Astrocyte (in vitro differentiated cells and primary cell): ENCODE results near the gene IL20RA. TPM values are rescaled to one million over a fixed set of nuclear protein-coding genes. Genes with fewer than 3 reads are reported as not detected.

Experiments used
- DNase-seq: peaks from one replicate; pipeline ENCODE4 v3.0.0-alpha.2; 2010; ENCODE audit warnings: low read depth
- FAIRE-seq: peaks from 2 replicates; lab custom pipeline; 2011; peaks lifted over from hg19 to GRCh38; lab: Jason Lieb, UNC
- H2AFZ ChIP-seq: 2 replicates; pipeline ENCODE4 v1.6.0; 2012; ENCODE audit warnings: low read depth, low read length, inconsistent platforms
- H3K27ac ChIP-seq: 2 replicates; pipeline ENCODE4 v1.5.1; 2011; ENCODE audit warnings: low read depth, low read length, inconsistent platforms
- H3K27me3 ChIP-seq: 2 replicates; pipeline ENCODE4 v1.6.0; 2011; ENCODE audit warnings: low read length, inconsistent platforms; ENCODE audit not compliant: insufficient read depth
- H3K36me3 ChIP-seq: 2 replicates; pipeline ENCODE4 v1.5.1; 2011; ENCODE audit warnings: low read length, inconsistent platforms; ENCODE audit not compliant: insufficient read depth
- H3K4me1 ChIP-seq: 2 replicates; pipeline ENCODE4 v1.5.1; 2011; ENCODE audit warnings: low read length, inconsistent platforms; ENCODE audit not compliant: insufficient read depth
- H3K4me2 ChIP-seq: 2 replicates; pipeline ENCODE4 v1.6.0; 2012; ENCODE audit warnings: low read length, inconsistent platforms
- H3K4me3 ChIP-seq: 2 replicates; pipeline ENCODE4 v1.5.1; 2011; ENCODE audit warnings: low read depth, mild to moderate bottlenecking, low read length, inconsistent platforms; ENCODE audit not compliant: insufficient read depth
- H3K79me2 ChIP-seq: 2 replicates; pipeline ENCODE4 v1.6.0; 2012; ENCODE audit warnings: mild to moderate bottlenecking, low read length, inconsistent platforms; ENCODE audit not compliant: insufficient read depth
- H3K9ac ChIP-seq: 2 replicates; pipeline ENCODE4 v1.6.0; 2012; ENCODE audit warnings: mild to moderate bottlenecking, low read length, inconsistent platforms
- H3K9me3 ChIP-seq: 2 replicates; pipeline ENCODE4 v1.5.1; 2012; ENCODE audit warnings: low read depth, mild to moderate bottlenecking, low read length, inconsistent platforms; ENCODE audit not compliant: insufficient read depth
- H4K20me1 ChIP-seq: 2 replicates; pipeline ENCODE4 v1.6.0; 2012; ENCODE audit warnings: low read length, inconsistent platforms; ENCODE audit not compliant: insufficient read depth
- H3K27ac Mint-ChIP-seq: one replicate; pipeline ENCODE4 v1.8.0; 2021; ENCODE audit warnings: mild to moderate bottlenecking, mixed read lengths; ENCODE audit not compliant: unreplicated experiment
- H3K27me3 Mint-ChIP-seq: one replicate; pipeline ENCODE4 v1.8.0; 2021; ENCODE audit warnings: low read depth, mixed read lengths; ENCODE audit not compliant: unreplicated experiment
- H3K36me3 Mint-ChIP-seq: one replicate; pipeline ENCODE4 v1.8.0; 2021; ENCODE audit warnings: low read depth, mixed read lengths; ENCODE audit not compliant: unreplicated experiment
- H3K4me1 Mint-ChIP-seq: one replicate; pipeline ENCODE4 v1.8.0; 2021; ENCODE audit warnings: low read depth, mixed read lengths; ENCODE audit not compliant: unreplicated experiment
- H3K4me3 Mint-ChIP-seq: one replicate; pipeline ENCODE4 v1.8.0; 2021; ENCODE audit warnings: mild to moderate bottlenecking, moderate library complexity, mixed read lengths; ENCODE audit not compliant: unreplicated experiment
- H3K9me3 Mint-ChIP-seq: one replicate; pipeline ENCODE4 v1.8.0; 2021; ENCODE audit warnings: mild to moderate bottlenecking, mixed read lengths; ENCODE audit not compliant: unreplicated experiment
- CTCF ChIP-seq: IDR thresholded peaks from 2 replicates; pipeline ENCODE4 v1.5.1; 2011; ENCODE audit warnings: low read depth, mild to moderate bottlenecking, inconsistent platforms, low read length, moderate library complexity; ENCODE audit not compliant: insufficient read depth
- EZH2 ChIP-seq: IDR thresholded peaks from 2 replicates; pipeline ENCODE4 v1.6.1; 2012; ENCODE audit warnings: mild to moderate bottlenecking, low read length, inconsistent platforms; ENCODE audit not compliant: insufficient read depth
- total RNA-seq: library from RNA; stranded (reverse); gene quantifications from 2 replicates; pipeline ENCODE4 v1.2.1, GENCODE V29; 2021

The IL20RA gene
- total RNA-seq, 1 donor from 2014 or later, result 0.07 TPM

- Histone ChIP-seq H3K27ac (no peak overlapping the region), H4K20me1 (no peaks in the 10 kb centered on the region), H3K4me1 (no peaks in the 10 kb centered on the region), H3K9me3 (no peaks in the 10 kb centered on the region), H3K36me3 (no peaks in the 10 kb centered on the region), H3K4me2 (peak overlapping the region; percentile 87), H2AFZ (peak overlapping the region; percentile 74), H3K79me2 (no peaks in the 10 kb centered on the region), H3K9ac (peak overlapping the region; percentile 65), H3K4me3 (peak overlapping the region; percentile 64), H3K27me3 (peaks cover 15% of the 10 kb centered on the region)
- DNase-seq, result peak; percentile 37
- Mint-ChIP-seq H3K9me3 (peaks cover 13% of the 10 kb centered on the region), H3K4me1 (no peaks in the 10 kb centered on the region), H3K27ac (no peak overlapping the region), H3K27me3 (peaks cover 46% of the 10 kb centered on the region), H3K4me3 (peak overlapping the region; percentile 83), H3K36me3 (no peaks in the 10 kb centered on the region)
- FAIRE-seq, result no peak
- TF ChIP-seq CTCF, result no peak
- TF ChIP-seq EZH2, result no peak
These were observed 927 bp downstream of the IL20RA start for GRCh38 chr6:137043710-137044365.

GRCh38 chr6:137040393-137040792 is 4.4 kb downstream of the IL20RA start:
- TF ChIP-seq EZH2 (no peak), CTCF (peak; percentile 3)
- no peaks in the 10 kb centered on the region for H3K4me1 ChIP-seq
- no peak overlapping the region for H3K4me3 ChIP-seq
- H3K9ac ChIP-seq, result no peak overlapping the region
- H2AFZ ChIP-seq, result no peak overlapping the region
- FAIRE-seq (no peak), DNase-seq (no peak)
- peaks cover 30% of the 10 kb centered on the region for H3K27me3 ChIP-seq
- peaks cover 13% of the 10 kb centered on the region for H3K9me3 Mint-ChIP-seq
- no peak overlapping the region for H3K4me3 Mint-ChIP-seq
- H3K27ac Mint-ChIP-seq, result no peak overlapping the region
- H3K36me3 ChIP-seq, result no peaks in the 10 kb centered on the region
- H3K27ac ChIP-seq, result no peak overlapping the region
- peaks cover 39% of the 10 kb centered on the region for H3K27me3 Mint-ChIP-seq
- H3K79me2 ChIP-seq, result no peaks in the 10 kb centered on the region
- H3K36me3 Mint-ChIP-seq, result no peaks in the 10 kb centered on the region
- H3K4me2 ChIP-seq, result no peak overlapping the region
- no peaks in the 10 kb centered on the region for H3K9me3 ChIP-seq
- H4K20me1 ChIP-seq, result no peaks in the 10 kb centered on the region
- peaks cover 4% of the 10 kb centered on the region for H3K4me1 Mint-ChIP-seq

GRCh38 chr6:137039010-137039409 is 5.8 kb downstream of the IL20RA start:
- Mint-ChIP-seq H3K27ac (no peak overlapping the region), H3K4me3 (no peak overlapping the region), H3K4me1 (peaks cover 6% of the 10 kb centered on the region), H3K36me3 (no peaks in the 10 kb centered on the region), H3K27me3 (peaks cover 33% of the 10 kb centered on the region), H3K9me3 (peaks cover 13% of the 10 kb centered on the region)
- H3K36me3 ChIP-seq, result no peaks in the 10 kb centered on the region
- no peak overlapping the region for H3K9ac ChIP-seq
- DNase-seq, result no peak
- H3K4me2 ChIP-seq, result no peak overlapping the region
- H3K27ac ChIP-seq, result no peak overlapping the region
- no peak for FAIRE-seq
- peaks cover 26% of the 10 kb centered on the region for H3K27me3 ChIP-seq
- no peaks in the 10 kb centered on the region for H3K4me1 ChIP-seq
- no peaks in the 10 kb centered on the region for H4K20me1 ChIP-seq
- H3K79me2 ChIP-seq, result no peaks in the 10 kb centered on the region
- no peak overlapping the region for H3K4me3 ChIP-seq
- TF ChIP-seq CTCF, result no peak
- no peak overlapping the region for H2AFZ ChIP-seq
- H3K9me3 ChIP-seq, result no peaks in the 10 kb centered on the region
